Smooth muscle cell (in vitro differentiated cells): ENCODE measurements around the gene CD96. TPM values are rescaled to one million over a fixed set of nuclear protein-coding genes. Genes with fewer than 3 reads are reported as not detected.
A peak's percentile ranks its signal among the peaks of the same experiment; 100 is the strongest.

Experiments used
- DNase-seq: peaks from one replicate; lab custom pipeline; 2025; ENCODE audit not compliant: unreplicated experiment; lab: John Stamatoyannopoulos, UW
- H2AFZ ChIP-seq: fragments of 200-600 bp; sonication (generic); 2 replicates; pipeline ENCODE4 v1.6.0; 2016; ENCODE audit warnings: antibody characterized with exemption, low read depth, mild to moderate bottlenecking
- H3F3A ChIP-seq: fragments of 200-600 bp; sonication (generic); 2 replicates; pipeline ENCODE4 v1.6.0; 2017; ENCODE audit warnings: antibody characterized with exemption, low read depth
- H3K27ac ChIP-seq: fragments of 200-600 bp; sonication (generic); 2 replicates; pipeline ENCODE4 v1.5.1; 2016; ENCODE audit warnings: low read depth, mild to moderate bottlenecking
- H3K27me3 ChIP-seq: fragments of 200-600 bp; sonication (generic); 2 replicates; pipeline ENCODE4 v1.6.1; 2016; ENCODE audit warnings: low read depth, mild to moderate bottlenecking
- H3K36me3 ChIP-seq: fragments of 200-600 bp; sonication (generic); 2 replicates; pipeline ENCODE4 v1.5.1; 2016; ENCODE audit warnings: low read depth
- H3K4me1 ChIP-seq: fragments of 200-600 bp; sonication (generic); 2 replicates; pipeline ENCODE4 v1.5.1; 2016; ENCODE audit warnings: low read depth
- H3K4me2 ChIP-seq: fragments of 200-600 bp; sonication (generic); 2 replicates; pipeline ENCODE4 v1.6.0; 2016; ENCODE audit warnings: mild to moderate bottlenecking
- H3K4me3 ChIP-seq: fragments of 200-600 bp; sonication (generic); 2 replicates; pipeline ENCODE4 v1.5.1; 2016; ENCODE audit warnings: mild to moderate bottlenecking
- H3K79me2 ChIP-seq: fragments of 200-600 bp; sonication (generic); 2 replicates; pipeline ENCODE4 v1.6.0; 2016; ENCODE audit warnings: low read depth, mild to moderate bottlenecking
- H3K9ac ChIP-seq: fragments of 200-600 bp; sonication (generic); 2 replicates; pipeline ENCODE4 v1.6.0; 2016; ENCODE audit warnings: low read depth
- H3K9me3 ChIP-seq: fragments of 200-600 bp; sonication (generic); replicated peaks from 2 replicates; pipeline ENCODE4 v1.5.1; 2016; ENCODE audit warnings: low read depth
- H4K20me1 ChIP-seq: fragments of 200-600 bp; sonication (generic); 2 replicates; pipeline ENCODE4 v1.6.0; 2016; ENCODE audit warnings: low read depth
- CTCF ChIP-seq: fragments of 200-600 bp; sonication (generic); IDR thresholded peaks from 2 replicates; pipeline ENCODE4 v1.5.1; 2017; ENCODE audit warnings: borderline replicate concordance, mild to moderate bottlenecking, antibody characterized with exemption; ENCODE audit not compliant: insufficient read depth, poor library complexity, severe bottlenecking
- WGBS: methylation state at CpG from one replicate; pipeline ENCODE4 v1.1.7; 2016; ENCODE audit warnings: low lambda C conversion rate; 5-methylcytosine and 5-hydroxymethylcytosine counted together
- polyA plus RNA-seq: library from polyadenylated mRNA; unstranded; fragments of >200 nt; fragmentation: Nextera tagmentation; extraction: Ambion mirVana; gene quantifications from 2 replicates; pipeline ENCODE4 v1.2.1, GENCODE V29; 2016
- total RNA-seq: library from RNA; depleted of rRNA; stranded (reverse); fragments of >200 nt; gene quantifications from 2 replicates; pipeline ENCODE4 v1.2.3, GENCODE V29; 2014

The CD96 gene
- total and polyA plus RNA-seq, 2 experiments from 2014 or later = 0.09 to 0.46 TPM

DNA sequence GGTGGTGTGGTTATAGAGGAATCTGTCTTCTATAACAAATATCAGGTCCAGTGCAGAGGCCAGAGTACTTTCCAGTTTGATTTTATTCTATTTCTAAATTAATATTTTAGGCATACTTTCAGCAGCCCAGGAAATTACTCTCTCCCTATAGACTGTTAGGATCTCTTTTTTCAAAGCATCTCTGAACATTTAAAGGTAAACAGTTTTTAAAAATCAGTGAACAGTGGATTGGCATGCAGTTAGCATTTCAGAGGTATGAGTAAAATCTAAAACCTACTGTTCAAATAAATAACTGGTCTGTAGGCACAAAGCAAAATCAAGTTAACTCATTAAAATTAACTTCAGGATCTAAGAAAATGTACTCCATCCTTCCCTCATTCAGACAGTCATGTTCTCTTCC is 50.1 kb downstream of the CD96 start:
- Histone ChIP-seq H4K20me1 (no peaks in the 10 kb centered on the region), H3K4me1 (no peaks in the 10 kb centered on the region), H3K27ac (peak overlapping the region; percentile 58), H3K9ac (no peak overlapping the region), H3K79me2 (no peaks in the 10 kb centered on the region), H3K27me3 (no peaks in the 10 kb centered on the region), H3K4me2 (peak overlapping the region; percentile 58), H3F3A (peaks cover 3% of the 10 kb centered on the region), H3K4me3 (no peak overlapping the region), H3K9me3 (no peaks in the 10 kb centered on the region), H3K36me3 (no peaks in the 10 kb centered on the region), H2AFZ (peak overlapping the region; percentile 20)
- TF ChIP-seq CTCF = no peak
- no peak for DNase-seq

GRCh38 chr3:111592936-111593335 is 50.9 kb downstream of the CD96 start:
- Histone ChIP-seq H3K36me3 (no peaks in the 10 kb centered on the region), H4K20me1 (no peaks in the 10 kb centered on the region), H3K4me3 (no peak overlapping the region), H3K9me3 (no peaks in the 10 kb centered on the region), H3K9ac (no peak overlapping the region), H3K4me2 (peak overlapping the region; percentile 58), H2AFZ (no peak overlapping the region), H3K79me2 (no peaks in the 10 kb centered on the region), H3K27ac (peak overlapping the region; percentile 58), H3K4me1 (no peaks in the 10 kb centered on the region), H3K27me3 (no peaks in the 10 kb centered on the region), H3F3A (peaks cover 3% of the 10 kb centered on the region)
- 34% methylated on average over 5 of the region's 5 CpGs for WGBS
- TF ChIP-seq CTCF = no peak
- no peak for DNase-seq

DNA sequence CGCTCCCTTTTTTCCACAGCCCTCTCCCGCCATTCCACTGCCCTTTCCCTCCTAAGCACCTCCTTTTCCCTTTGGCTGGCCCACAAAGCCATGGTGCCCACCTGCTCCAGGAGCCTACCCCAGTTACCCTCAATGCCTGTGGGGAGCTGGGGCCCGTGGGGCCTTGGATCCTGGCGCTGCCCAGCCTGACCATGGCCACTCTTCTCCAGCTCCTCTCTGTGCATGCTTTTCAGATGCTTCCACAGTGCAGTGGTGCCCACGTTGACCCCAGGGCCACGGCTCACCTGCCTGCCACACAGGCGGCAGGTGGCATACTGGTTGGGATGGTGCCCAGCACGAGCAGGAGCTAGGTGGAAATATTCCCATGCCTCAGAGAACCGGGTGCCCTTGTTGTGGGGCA is 51.7 kb downstream of the CD96 start:
- Histone ChIP-seq H3K36me3 (no peaks in the 10 kb centered on the region), H3K4me2 (peak overlapping the region; percentile 58), H3K9me3 (no peaks in the 10 kb centered on the region), H4K20me1 (no peaks in the 10 kb centered on the region), H3K9ac (no peak overlapping the region), H3K4me3 (no peak overlapping the region), H3K27me3 (no peaks in the 10 kb centered on the region), H3K27ac (peak overlapping the region; percentile 58), H3F3A (peaks cover 3% of the 10 kb centered on the region), H2AFZ (no peak overlapping the region), H3K79me2 (no peaks in the 10 kb centered on the region), H3K4me1 (no peaks in the 10 kb centered on the region)
- TF ChIP-seq CTCF = no peak
- WGBS = 96% methylated on average over 9 of the region's 9 CpGs
- no peak for DNase-seq

- Histone ChIP-seq H3K4me3 (no peak overlapping the region), H3K4me1 (no peaks in the 10 kb centered on the region), H3K27me3 (no peaks in the 10 kb centered on the region), H3K27ac (peak overlapping the region; percentile 58), H2AFZ (no peak overlapping the region), H3K9ac (no peak overlapping the region), H4K20me1 (no peaks in the 10 kb centered on the region), H3K4me2 (peak overlapping the region; percentile 58), H3K36me3 (no peaks in the 10 kb centered on the region), H3F3A (peaks cover 3% of the 10 kb centered on the region), H3K79me2 (no peaks in the 10 kb centered on the region), H3K9me3 (no peaks in the 10 kb centered on the region)
- DNase-seq = no peak
- WGBS = 70% methylated on average over 2 of the region's 2 CpGs
- TF ChIP-seq CTCF = no peak
Measured at GRCh38 chr3:111594205-111594604, 52.2 kb downstream of the CD96 start.
